Measurements from ENCODE around the gene HAAO.

The HAAO gene

DNA sequence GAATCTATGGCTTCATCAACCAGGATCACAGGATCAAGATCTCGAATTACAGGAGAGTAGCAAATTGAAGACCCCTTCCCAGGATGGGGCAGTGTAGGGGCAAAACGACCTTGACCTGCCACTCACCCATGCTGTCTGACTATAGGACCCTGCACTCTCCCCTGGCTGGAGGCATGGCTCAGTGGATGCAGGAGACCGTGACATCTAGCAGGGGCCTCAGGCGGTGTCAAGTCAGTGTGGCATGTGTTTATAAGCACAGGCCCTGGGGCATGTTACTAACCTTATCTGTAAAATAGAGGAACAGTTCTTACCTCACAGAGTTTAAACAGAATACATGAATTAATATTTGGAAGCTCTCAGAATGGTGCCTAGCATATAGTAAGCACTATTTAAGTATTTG, 3.5 kb downstream of the HAAO start:
- TF ChIP-seq, protein P1, sequence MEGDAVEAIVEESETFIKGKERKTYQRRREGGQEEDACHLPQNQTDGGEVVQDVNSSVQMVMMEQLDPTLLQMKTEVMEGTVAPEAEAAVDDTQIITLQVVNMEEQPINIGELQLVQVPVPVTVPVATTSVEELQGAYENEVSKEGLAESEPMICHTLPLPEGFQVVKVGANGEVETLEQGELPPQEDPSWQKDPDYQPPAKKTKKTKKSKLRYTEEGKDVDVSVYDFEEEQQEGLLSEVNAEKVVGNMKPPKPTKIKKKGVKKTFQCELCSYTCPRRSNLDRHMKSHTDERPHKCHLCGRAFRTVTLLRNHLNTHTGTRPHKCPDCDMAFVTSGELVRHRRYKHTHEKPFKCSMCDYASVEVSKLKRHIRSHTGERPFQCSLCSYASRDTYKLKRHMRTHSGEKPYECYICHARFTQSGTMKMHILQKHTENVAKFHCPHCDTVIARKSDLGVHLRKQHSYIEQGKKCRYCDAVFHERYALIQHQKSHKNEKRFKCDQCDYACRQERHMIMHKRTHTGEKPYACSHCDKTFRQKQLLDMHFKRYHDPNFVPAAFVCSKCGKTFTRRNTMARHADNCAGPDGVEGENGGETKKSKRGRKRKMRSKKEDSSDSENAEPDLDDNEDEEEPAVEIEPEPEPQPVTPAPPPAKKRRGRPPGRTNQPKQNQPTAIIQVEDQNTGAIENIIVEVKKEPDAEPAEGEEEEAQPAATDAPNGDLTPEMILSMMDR (IDR thresholded peaks at IDR 0.05; ENCODE audit: insufficient read depth, low read length): no peak
- TF ChIP-seq GABPA (IDR thresholded peaks at IDR 0.05; ENCODE audit: low read depth) (no peak), SPI1 (IDR thresholded peaks at IDR 0.05; ENCODE audit: borderline replicate concordance, low read depth) (no peak), POLR2AphosphoS5 (IDR thresholded peaks at IDR 0.05; ENCODE audit: low read depth) (no peak)
- TF ChIP-seq, protein P2, sequence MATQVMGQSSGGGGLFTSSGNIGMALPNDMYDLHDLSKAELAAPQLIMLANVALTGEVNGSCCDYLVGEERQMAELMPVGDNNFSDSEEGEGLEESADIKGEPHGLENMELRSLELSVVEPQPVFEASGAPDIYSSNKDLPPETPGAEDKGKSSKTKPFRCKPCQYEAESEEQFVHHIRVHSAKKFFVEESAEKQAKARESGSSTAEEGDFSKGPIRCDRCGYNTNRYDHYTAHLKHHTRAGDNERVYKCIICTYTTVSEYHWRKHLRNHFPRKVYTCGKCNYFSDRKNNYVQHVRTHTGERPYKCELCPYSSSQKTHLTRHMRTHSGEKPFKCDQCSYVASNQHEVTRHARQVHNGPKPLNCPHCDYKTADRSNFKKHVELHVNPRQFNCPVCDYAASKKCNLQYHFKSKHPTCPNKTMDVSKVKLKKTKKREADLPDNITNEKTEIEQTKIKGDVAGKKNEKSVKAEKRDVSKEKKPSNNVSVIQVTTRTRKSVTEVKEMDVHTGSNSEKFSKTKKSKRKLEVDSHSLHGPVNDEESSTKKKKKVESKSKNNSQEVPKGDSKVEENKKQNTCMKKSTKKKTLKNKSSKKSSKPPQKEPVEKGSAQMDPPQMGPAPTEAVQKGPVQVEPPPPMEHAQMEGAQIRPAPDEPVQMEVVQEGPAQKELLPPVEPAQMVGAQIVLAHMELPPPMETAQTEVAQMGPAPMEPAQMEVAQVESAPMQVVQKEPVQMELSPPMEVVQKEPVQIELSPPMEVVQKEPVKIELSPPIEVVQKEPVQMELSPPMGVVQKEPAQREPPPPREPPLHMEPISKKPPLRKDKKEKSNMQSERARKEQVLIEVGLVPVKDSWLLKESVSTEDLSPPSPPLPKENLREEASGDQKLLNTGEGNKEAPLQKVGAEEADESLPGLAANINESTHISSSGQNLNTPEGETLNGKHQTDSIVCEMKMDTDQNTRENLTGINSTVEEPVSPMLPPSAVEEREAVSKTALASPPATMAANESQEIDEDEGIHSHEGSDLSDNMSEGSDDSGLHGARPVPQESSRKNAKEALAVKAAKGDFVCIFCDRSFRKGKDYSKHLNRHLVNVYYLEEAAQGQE (IDR thresholded peaks at IDR 0.05; ENCODE audit: insufficient replicate concordance, low read depth): no peak
- Histone ChIP-seq H3K27me3 (ENCODE audit: insufficient read depth, poor library complexity, severe bottlenecking) (no peaks in the 10 kb centered on the region), H3K27ac (replicated peaks) (no peak overlapping the region), H3K4me3 (replicated peaks; ENCODE audit: insufficient read depth, low read length) (no peak overlapping the region)
- no peak for DNase-seq (ENCODE audit: low read depth in 1 of 2, low spot score in 1 of 2)

DNA sequence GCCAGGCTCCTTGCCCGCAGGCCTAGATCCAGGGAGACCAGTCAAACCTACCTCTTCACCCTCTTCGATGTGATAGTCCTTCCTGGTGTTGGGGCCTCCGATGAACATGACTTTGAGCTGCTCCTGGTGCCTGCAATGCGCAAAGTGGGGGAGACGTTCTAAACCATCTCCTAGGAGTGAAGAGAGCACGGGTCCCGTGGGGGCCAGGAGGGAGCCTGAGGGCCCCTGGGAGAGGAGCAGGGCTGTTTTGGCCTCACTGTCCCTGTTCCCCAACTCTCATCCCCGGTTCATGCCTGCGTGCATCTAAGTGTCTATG, 3.9 kb downstream of the HAAO start:
- no peak for DNase-seq (ENCODE audit: low read depth in 1 of 2, low spot score in 1 of 2)
- H3K4me3 ChIP-seq (replicated peaks; ENCODE audit: insufficient read depth, low read length): no peak overlapping the region

DNA sequence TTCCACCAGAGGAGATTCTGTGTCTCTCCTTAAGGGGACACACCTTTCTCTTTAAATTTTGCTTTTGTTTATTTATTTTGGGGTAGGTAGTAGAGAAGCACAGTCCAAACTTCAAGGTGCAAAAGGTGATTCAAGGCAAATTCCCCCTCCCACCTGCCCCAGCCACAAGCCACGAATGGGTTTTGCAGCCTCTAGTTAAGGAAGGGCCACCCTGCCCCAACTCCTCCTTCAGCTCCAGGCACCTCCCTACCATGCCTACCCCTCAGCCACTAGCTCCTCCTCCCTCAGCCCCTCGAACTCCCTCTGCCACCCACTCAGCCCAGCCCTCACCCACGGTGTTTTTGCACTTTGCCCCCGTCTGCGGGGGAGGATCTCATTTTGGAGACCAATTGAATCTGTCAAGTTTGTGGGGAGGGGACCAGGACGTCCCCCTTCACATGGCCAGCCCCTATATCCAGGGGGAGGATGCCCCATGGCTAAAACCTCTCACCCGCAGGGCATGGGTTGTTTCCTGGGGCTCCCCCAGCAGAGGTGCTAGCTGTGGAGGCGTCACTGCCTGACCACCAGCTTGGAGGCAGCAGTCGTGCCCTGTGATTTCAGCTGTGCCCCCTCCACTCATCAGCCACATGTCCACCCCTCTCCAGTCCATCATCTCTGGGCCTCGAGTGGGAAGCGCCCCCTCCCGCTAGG, 4.5 kb downstream of the HAAO start:
- no peak for DNase-seq (ENCODE audit: low read depth in 1 of 2, low spot score in 1 of 2)
- H3K27ac ChIP-seq (replicated peaks): no peak overlapping the region
- no peak for TF ChIP-seq GABPA (IDR thresholded peaks at IDR 0.05; ENCODE audit: low read depth)
- TF ChIP-seq SPI1 (IDR thresholded peaks at IDR 0.05; ENCODE audit: borderline replicate concordance, low read depth): no peak
- TF ChIP-seq, protein P1 (IDR thresholded peaks at IDR 0.05; ENCODE audit: insufficient read depth, low read length): no peak
- TF ChIP-seq, protein P2 (IDR thresholded peaks at IDR 0.05; ENCODE audit: insufficient replicate concordance, low read depth): no peak
- TF ChIP-seq POLR2AphosphoS5 (IDR thresholded peaks at IDR 0.05; ENCODE audit: low read depth): no peak
- no peak overlapping the region for H3K4me3 ChIP-seq (replicated peaks; ENCODE audit: insufficient read depth, low read length)
- H3K27me3 ChIP-seq (ENCODE audit: insufficient read depth, poor library complexity, severe bottlenecking): no peaks in the 10 kb centered on the region

More for the DNA sequence above, 3.9 kb downstream of the HAAO start:
- Histone ChIP-seq H3K27me3 (ENCODE audit: insufficient read depth, poor library complexity, severe bottlenecking) (no peaks in the 10 kb centered on the region), H3K27ac (replicated peaks) (no peak overlapping the region)
- TF ChIP-seq, protein P1 (IDR thresholded peaks at IDR 0.05; ENCODE audit: insufficient read depth, low read length): no peak
- TF ChIP-seq SPI1 (IDR thresholded peaks at IDR 0.05; ENCODE audit: borderline replicate concordance, low read depth): no peak
- TF ChIP-seq, protein P2 (IDR thresholded peaks at IDR 0.05; ENCODE audit: insufficient replicate concordance, low read depth): no peak
- no peak for TF ChIP-seq POLR2AphosphoS5 (IDR thresholded peaks at IDR 0.05; ENCODE audit: low read depth)
- no peak for TF ChIP-seq GABPA (IDR thresholded peaks at IDR 0.05; ENCODE audit: low read depth)

Measured in HL-60 (cell line).